Esophagus (tissue), 2 donors: ENCODE data around the gene C1orf105. TPM values are rescaled to one million over a fixed set of nuclear protein-coding genes. Genes with fewer than 3 reads are reported as not detected.
A peak's percentile ranks its signal among the peaks of the same experiment; 100 is the strongest.

Experiments used
- H3K27ac ChIP-seq, 2 donors: one replicate each; pipeline ENCODE4 v1.5.1; 2013; ENCODE audit warnings: low read depth in 2 of 2, mild to moderate bottlenecking in 2 of 2, inconsistent platforms in 1 of 2, low read length in 1 of 2, moderate library complexity in 1 of 2
- H3K27me3 ChIP-seq, 2 donors: one replicate each; pipeline ENCODE4 v1.6.1; 2013; ENCODE audit warnings: low read length in 2 of 2, control low read depth in 1 of 2, mild to moderate bottlenecking in 1 of 2; ENCODE audit not compliant: insufficient read depth in 2 of 2, control insufficient read depth in 1 of 2
- H3K36me3 ChIP-seq, 2 donors: one replicate each; pipeline ENCODE4 v1.6.1; 2013; ENCODE audit warnings: low read length in 1 of 2; ENCODE audit not compliant: control insufficient read depth in 2 of 2, insufficient read depth in 2 of 2
- H3K4me1 ChIP-seq, 2 donors: one replicate each; pipeline ENCODE4 v1.6.1; 2013; ENCODE audit warnings: low read length in 1 of 2; ENCODE audit not compliant: control insufficient read depth in 2 of 2, insufficient read depth in 2 of 2
- H3K4me3 ChIP-seq, 2 donors: one replicate each; pipeline ENCODE4 v1.5.1; 2013; ENCODE audit warnings: low read length in 2 of 2, mild to moderate bottlenecking in 2 of 2, low read depth in 1 of 2, moderate library complexity in 1 of 2
- H3K9me3 ChIP-seq, 2 donors: one replicate each; pipeline ENCODE4 v1.6.1; 2013; ENCODE audit warnings: mild to moderate bottlenecking in 2 of 2, low read depth in 1 of 2, low read length in 1 of 2, moderate library complexity in 1 of 2; ENCODE audit not compliant: control insufficient read depth in 2 of 2, insufficient read depth in 1 of 2
- WGBS, 2 donors: extraction: QIAGEN DNeasy Blood & Tissue Kit; methylation state at CpG; one replicate each; pipeline ENCODE4 v1.1.7; 2013; 5-methylcytosine and 5-hydroxymethylcytosine counted together
- polyA plus RNA-seq, 2 donors: library from polyadenylated mRNA; stranded (reverse); fragments of 200-250 nt; gene quantifications; one replicate each; pipeline ENCODE4 v1.2.3, GENCODE V29; 2013
- donor health status: healthy with polysubstance abuse.
- donor health status: Bipolar disorder and iron deficiency.

Gene C1orf105
- polyA plus RNA-seq, 2 donors = not detected

DNA sequence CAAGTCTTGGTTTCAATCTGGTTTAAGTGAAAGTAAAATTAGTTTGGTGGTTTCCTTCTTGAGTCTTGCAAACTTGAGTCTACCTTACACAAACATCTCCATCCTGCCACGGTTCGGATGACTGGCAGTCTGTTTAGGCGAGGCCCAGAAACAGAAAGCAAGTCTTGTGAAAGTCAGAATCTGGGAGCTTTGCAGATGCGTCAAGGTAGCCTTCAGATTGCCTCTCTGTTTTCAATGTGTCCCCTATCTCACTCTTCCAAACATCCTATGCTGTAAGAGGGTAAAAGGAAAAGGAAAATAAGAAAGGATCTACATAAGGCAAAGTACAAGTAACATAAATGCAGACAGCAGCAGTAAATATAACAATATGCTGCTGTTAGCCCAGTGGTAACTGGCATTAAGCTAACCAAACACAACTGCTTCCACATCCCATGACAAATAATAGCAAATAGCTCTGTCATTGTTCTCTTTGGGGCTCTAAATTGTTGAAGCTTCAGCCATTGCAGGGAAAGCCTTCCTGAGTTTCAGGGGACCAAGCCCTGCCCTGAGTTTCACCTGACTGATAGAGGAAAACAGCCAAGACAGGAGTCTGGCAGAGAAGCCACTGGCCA, 26.2 kb upstream of the C1orf105 start:
- peaks cover 0 to 3% of the 10 kb centered on the region in 2 donors for H3K4me1 ChIP-seq
- H3K27me3 ChIP-seq = no peaks in the 10 kb centered on the region
- peak overlapping the region; percentile 40 to 49 for H3K27ac ChIP-seq
- H3K36me3 ChIP-seq = no peaks in the 10 kb centered on the region
- no peak overlapping the region for H3K4me3 ChIP-seq
- 28 to 31% methylated on average over 4 of the region's 4 CpGs for WGBS, 2 donors
- H3K9me3 ChIP-seq = no peaks in the 10 kb centered on the region

GRCh38 chr1:172394811-172395210, 25.7 kb upstream of the C1orf105 start:
- 70 to 81% methylated on average over 5 of the region's 5 CpGs for WGBS, 2 donors
- H3K27me3 ChIP-seq = no peaks in the 10 kb centered on the region
- H3K4me1 ChIP-seq = peaks cover 0 to 3% of the 10 kb centered on the region in 2 donors

GRCh38 chr1:172395576-172395975, 24.9 kb upstream of the C1orf105 start:
- Histone ChIP-seq H3K36me3 (no peaks in the 10 kb centered on the region), H3K4me1 (peaks cover 0 to 3% of the 10 kb centered on the region in 2 donors)
- 79 to 85% methylated on average over 3 of the region's 3 CpGs for WGBS, 2 donors

More at GRCh38 chr1:172394811-172395210, 25.7 kb upstream of the C1orf105 start:
- Histone ChIP-seq H3K36me3 (no peaks in the 10 kb centered on the region), H3K27ac (peak overlapping the region in 1 of 2 donors; percentile 49), H3K9me3 (no peaks in the 10 kb centered on the region), H3K4me3 (no peak overlapping the region)

GRCh38 chr1:172397221-172397620, 23.3 kb upstream of the C1orf105 start:
- no peaks in the 10 kb centered on the region for H3K36me3 ChIP-seq
- 21 to 44% methylated on average over 3 of the region's 3 CpGs for WGBS, 2 donors
- no peaks in the 10 kb centered on the region for H3K9me3 ChIP-seq
- H3K27ac ChIP-seq = no peak overlapping the region
- peaks cover 0 to 3% of the 10 kb centered on the region in 2 donors for H3K4me1 ChIP-seq
- H3K27me3 ChIP-seq = no peaks in the 10 kb centered on the region
- no peak overlapping the region for H3K4me3 ChIP-seq

More at GRCh38 chr1:172395576-172395975, 24.9 kb upstream of the C1orf105 start:
- H3K9me3 ChIP-seq = no peaks in the 10 kb centered on the region
- no peak overlapping the region for H3K27ac ChIP-seq
- H3K4me3 ChIP-seq = no peak overlapping the region
- H3K27me3 ChIP-seq = no peaks in the 10 kb centered on the region

GRCh38 chr1:172397633-172398032, 22.9 kb upstream of the C1orf105 start:
- Histone ChIP-seq H3K36me3 (no peaks in the 10 kb centered on the region), H3K27ac (no peak overlapping the region), H3K4me1 (peaks cover 0 to 3% of the 10 kb centered on the region in 2 donors), H3K4me3 (no peak overlapping the region), H3K9me3 (no peaks in the 10 kb centered on the region), H3K27me3 (no peaks in the 10 kb centered on the region)
- WGBS, 2 donors = 67 to 68% methylated on average over 2 of the region's 2 CpGs

DNA sequence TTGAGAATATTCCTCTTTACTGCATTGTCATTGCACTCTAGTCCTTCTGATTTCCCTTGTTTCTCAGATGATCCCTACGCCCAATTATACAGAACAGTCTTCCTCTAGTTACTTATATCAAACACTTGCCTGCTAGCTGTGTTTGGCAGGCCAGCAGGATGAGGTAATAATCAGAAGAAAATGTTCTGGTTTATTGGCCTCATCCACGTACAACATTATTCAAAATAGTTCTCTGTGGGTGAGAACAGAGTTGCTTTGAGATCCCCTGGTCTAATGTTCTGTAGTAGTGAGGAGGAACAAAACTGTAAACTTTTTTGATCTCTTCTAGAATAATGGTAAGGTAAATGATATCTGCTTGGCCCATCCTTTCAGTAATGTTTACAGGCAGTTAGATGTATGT, 22.3 kb upstream of the C1orf105 start:
- peaks cover 0 to 3% of the 10 kb centered on the region in 2 donors for H3K4me1 ChIP-seq

DNA sequence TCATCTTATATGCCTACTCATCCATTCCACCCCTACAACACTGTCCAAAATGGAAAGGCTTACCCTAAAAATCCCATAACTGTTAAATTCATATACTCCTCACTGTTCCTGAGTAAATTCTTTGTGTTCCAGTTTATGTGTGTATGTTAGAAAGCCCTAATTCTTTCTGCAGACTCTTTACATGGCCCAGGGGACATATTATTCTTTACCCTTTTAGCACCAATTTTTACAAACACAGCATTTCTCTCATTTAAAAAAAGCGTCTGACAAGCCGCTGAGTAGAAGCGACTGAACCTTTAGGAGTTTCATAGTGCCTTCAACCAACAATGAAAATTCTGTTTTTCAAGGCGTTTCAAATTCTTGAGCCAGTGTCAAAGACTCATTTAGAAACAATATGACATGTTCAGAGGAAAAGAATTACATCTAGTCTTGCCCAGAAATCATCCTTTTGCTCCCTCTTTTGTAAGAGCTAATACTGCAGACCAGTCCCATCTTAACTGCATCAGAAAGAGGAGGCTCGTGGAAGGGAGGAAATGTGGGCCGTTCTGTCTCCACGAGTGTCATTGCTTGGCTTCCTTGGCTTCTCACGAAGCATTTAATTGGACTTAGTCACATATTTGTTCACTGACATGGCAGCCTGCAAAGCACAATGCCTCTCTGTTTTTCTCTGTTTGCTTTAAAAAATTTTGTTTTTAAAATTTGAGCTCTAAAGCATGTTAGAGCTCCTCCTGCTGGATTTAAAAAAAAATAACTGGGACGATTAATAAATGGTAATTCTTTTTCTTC, 21.3 kb upstream of the C1orf105 start:
- Histone ChIP-seq H3K27me3 (no peaks in the 10 kb centered on the region), H3K4me1 (peaks cover 0 to 3% of the 10 kb centered on the region in 2 donors), H3K36me3 (no peaks in the 10 kb centered on the region), H3K9me3 (no peaks in the 10 kb centered on the region), H3K27ac (peak overlapping the region in 1 of 2 donors; percentile 49), H3K4me3 (no peak overlapping the region)
- WGBS, 2 donors = 29 to 32% methylated on average over 9 of the region's 9 CpGs

More for the DNA sequence above, 22.3 kb upstream of the C1orf105 start:
- H3K27ac ChIP-seq = no peak overlapping the region
- H3K9me3 ChIP-seq = no peaks in the 10 kb centered on the region
- H3K36me3 ChIP-seq = no peaks in the 10 kb centered on the region
- 61 to 62% methylated on average over 2 of the region's 2 CpGs for WGBS, 2 donors
- H3K4me3 ChIP-seq = no peak overlapping the region
- H3K27me3 ChIP-seq = no peaks in the 10 kb centered on the region

DNA sequence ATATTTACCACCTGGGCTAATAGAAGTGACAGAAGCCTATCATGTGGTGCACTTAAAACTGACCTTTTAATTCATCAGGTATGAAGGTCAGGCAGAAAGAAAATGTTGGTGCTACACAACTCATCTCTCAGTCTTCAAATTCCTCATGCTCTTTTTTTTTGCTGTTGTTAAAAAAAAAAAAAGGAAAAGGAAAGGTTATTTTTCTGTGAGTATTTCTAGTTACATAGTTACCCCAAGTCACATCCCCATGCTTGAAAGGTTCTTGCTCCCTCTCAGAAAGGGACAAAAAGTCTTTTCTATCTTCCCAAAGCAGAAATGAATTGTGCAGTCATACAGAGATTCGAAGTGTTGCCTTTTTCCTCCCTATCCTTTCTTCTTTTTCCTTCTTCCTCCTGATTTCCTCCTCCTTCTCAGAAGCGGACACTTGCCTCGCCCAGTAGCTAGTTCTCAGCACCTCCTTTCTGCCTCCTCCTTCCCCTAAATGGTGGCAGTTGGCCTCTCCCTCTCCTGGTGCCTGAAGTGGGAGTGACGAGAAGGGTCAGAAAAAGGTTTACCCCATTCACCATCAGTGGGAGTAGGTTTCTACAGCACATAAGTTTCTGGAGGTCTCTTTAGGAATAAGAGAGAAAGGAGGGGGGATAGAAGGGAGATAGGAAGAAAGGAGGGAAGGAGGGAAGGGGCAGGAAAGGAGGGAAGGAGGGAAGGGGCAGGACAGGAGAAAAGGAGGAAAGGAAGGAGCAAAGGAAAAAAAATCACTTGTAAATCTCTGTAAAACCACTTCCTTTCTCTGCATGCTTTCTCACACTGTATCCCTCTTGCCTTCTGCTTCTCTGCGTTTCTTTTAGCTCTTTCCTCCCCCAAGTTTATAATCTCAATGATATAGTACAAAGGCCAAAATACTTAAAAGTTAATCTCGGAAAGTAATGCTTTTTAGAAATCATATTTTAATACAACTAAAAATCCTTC, 20.4 kb upstream of the C1orf105 start:
- H3K4me1 ChIP-seq = no peaks in the 10 kb centered on the region
- no peaks in the 10 kb centered on the region for H3K27me3 ChIP-seq
- no peak overlapping the region for H3K27ac ChIP-seq
- WGBS, 2 donors = 74 to 75% methylated on average over 6 of the region's 6 CpGs
- no peak overlapping the region for H3K4me3 ChIP-seq
- no peaks in the 10 kb centered on the region for H3K36me3 ChIP-seq
- H3K9me3 ChIP-seq = no peaks in the 10 kb centered on the region

GRCh38 chr1:172400722-172401105, 19.8 kb upstream of the C1orf105 start:
- Histone ChIP-seq H3K27ac (no peak overlapping the region), H3K27me3 (no peaks in the 10 kb centered on the region), H3K4me3 (no peak overlapping the region), H3K36me3 (no peaks in the 10 kb centered on the region), H3K4me1 (no peaks in the 10 kb centered on the region), H3K9me3 (no peaks in the 10 kb centered on the region)
- 58 to 69% methylated on average over 1 of the region's 1 CpG for WGBS, 2 donors
